SK-N-SH treated with all-trans-retinoic acid at 6 μM for 48 hours (cell line): ENCODE measurements around the gene CDCA8.

Experiments used
- ARNTL ChIP-seq: fragments of 450-650 bp; formaldehyde crosslinking; IDR thresholded peaks from 2 replicates; pipeline ENCODE4 v1.5.0; 2020; ENCODE audit warnings: low read depth, mild to moderate bottlenecking, moderate library complexity, borderline replicate concordance
- OSR1 ChIP-seq: fragments of 250-450 bp; sonication (Bioruptor Pico); IDR thresholded peaks from 2 replicates; pipeline ENCODE4 v1.8.0; 2022; ENCODE audit warnings: moderate library complexity, mild to moderate bottlenecking, inconsistent platforms
- SNAI2 ChIP-seq: fragments of 250-450 bp; sonication (Bioruptor Pico); IDR thresholded peaks from 2 replicates; pipeline ENCODE4 v1.5.0; 2020; ENCODE audit warnings: mild to moderate bottlenecking, moderate library complexity
- TSHZ2 ChIP-seq: fragments of 250-450 bp; sonication (Bioruptor Pico); IDR thresholded peaks from 2 replicates; pipeline ENCODE4 v1.5.0; 2020; ENCODE audit warnings: mild to moderate bottlenecking, moderate library complexity
- ZFP3 ChIP-seq: fragments of 250-450 bp; sonication (Bioruptor Pico); IDR thresholded peaks from 2 replicates; pipeline ENCODE4 v1.5.0; 2020; ENCODE audit warnings: mild to moderate bottlenecking, moderate library complexity
- ZNF565 ChIP-seq: fragments of 450-650 bp; formaldehyde crosslinking; conservative IDR thresholded peaks from 2 replicates; pipeline ENCODE4 v1.5.0; 2020; ENCODE audit warnings: low read depth, mild to moderate bottlenecking, moderate library complexity
- TF ChIP-seq, protein P1 (sequence below): fragments of 250-450 bp; sonication (Bioruptor Pico); IDR thresholded peaks from 2 replicates; pipeline ENCODE4 v1.8.0; 2020; ENCODE audit warnings: mild to moderate bottlenecking, moderate library complexity, borderline replicate concordance

DNA sequence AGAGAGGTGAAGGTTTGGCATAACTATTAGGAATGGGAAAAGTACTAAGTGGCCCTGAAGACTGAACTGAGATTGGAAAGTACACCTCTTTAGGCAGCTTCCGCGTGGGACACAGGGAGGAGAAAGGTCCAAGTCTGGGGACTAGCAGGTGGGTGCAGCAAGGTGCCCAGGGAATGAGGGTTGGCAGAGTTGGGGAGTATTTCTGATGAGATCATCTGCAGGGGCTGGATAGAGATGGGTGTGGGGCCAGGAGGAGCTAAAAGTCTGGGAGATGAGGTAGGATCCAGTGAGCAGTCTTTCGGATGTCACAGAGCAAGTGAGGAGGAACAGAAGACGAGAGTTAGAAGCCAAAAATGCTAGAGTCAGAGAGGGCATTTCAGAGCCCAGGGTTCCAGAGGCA is 36.1 kb downstream of the CDCA8 start:
- TF ChIP-seq, protein P1, sequence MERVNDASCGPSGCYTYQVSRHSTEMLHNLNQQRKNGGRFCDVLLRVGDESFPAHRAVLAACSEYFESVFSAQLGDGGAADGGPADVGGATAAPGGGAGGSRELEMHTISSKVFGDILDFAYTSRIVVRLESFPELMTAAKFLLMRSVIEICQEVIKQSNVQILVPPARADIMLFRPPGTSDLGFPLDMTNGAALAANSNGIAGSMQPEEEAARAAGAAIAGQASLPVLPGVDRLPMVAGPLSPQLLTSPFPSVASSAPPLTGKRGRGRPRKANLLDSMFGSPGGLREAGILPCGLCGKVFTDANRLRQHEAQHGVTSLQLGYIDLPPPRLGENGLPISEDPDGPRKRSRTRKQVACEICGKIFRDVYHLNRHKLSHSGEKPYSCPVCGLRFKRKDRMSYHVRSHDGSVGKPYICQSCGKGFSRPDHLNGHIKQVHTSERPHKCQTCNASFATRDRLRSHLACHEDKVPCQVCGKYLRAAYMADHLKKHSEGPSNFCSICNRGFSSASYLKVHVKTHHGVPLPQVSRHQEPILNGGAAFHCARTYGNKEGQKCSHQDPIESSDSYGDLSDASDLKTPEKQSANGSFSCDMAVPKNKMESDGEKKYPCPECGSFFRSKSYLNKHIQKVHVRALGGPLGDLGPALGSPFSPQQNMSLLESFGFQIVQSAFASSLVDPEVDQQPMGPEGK (CRISPR knock-in tag), result no peak
- TF ChIP-seq ZFP3 (CRISPR knock-in tag), result no peak
- no peak for TF ChIP-seq OSR1 (CRISPR knock-in tag)
- no peak for TF ChIP-seq SNAI2 (CRISPR knock-in tag)
- no peak for TF ChIP-seq ZNF565 (CRISPR knock-in tag)
- no peak for TF ChIP-seq ARNTL (CRISPR knock-in tag)
- TF ChIP-seq TSHZ2 (CRISPR knock-in tag), result no peak
